ENCODE results near the gene DPH6.

Gene DPH6

DNA sequence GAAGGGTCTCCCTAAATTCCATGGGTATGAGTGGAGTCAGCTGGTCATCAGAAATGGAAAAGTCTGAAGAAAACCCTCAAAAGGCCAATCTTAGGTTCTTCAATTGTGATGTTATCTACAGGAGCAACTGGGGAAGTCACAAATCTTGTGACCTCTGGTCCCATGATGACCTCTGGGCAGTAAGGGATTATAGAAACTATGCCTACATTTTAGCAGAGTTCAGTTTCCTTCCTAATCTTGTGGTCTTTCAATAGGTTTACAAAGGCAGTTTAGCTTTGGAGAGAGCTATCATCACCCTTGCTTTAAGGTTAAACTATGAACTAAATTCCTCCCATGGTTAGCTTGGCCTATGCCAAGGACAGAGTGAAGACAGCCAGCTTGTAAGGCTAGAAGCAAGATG is 225.1 kb downstream of the DPH6 start:
- no peak for TF ChIP-seq ZFX (IDR thresholded peaks at IDR 0.05)
- no peak for TF ChIP-seq CTCF (conservative IDR thresholded peaks at IDR 0.05)
- no peak overlapping the region for H3K27ac ChIP-seq
